HG03159 (cell line): ENCODE results near the gene PROX1.
"Not testable (repeated sequence)": the region's sequence is repeated elsewhere in the genome, so short reads cannot be mapped to it uniquely, and the experiment has no call there.

Source experiments
- ATAC-seq: cut with Tn5 transposase; IDR thresholded peaks from one replicate; pipeline ENCODE4 v1.9.1; 2021; ENCODE audit warnings: mild to moderate bottlenecking, moderate library complexity; ENCODE audit not compliant: unreplicated experiment

Gene PROX1

GRCh38 chr1:214066936-214067335 lies 79.2 kb downstream of the PROX1 start:
- ATAC-seq: no peak

GRCh38 chr1:214067397-214067796 lies 79.6 kb downstream of the PROX1 start:
- no peak for ATAC-seq

- ATAC-seq: no peak
These were observed 80.3 kb downstream of the PROX1 start for GRCh38 chr1:214067853-214068703.

- no peak for ATAC-seq
These were observed 81.2 kb downstream of the PROX1 start for GRCh38 chr1:214068979-214069378.

- no peak for ATAC-seq
These were observed 83.7 kb downstream of the PROX1 start for GRCh38 chr1:214071469-214071868.

- no peak for ATAC-seq
These were observed 84.8 kb downstream of the PROX1 start for GRCh38 chr1:214072426-214073157.

GRCh38 chr1:214074477-214074876 lies 86.7 kb downstream of the PROX1 start:
- ATAC-seq: no peak

GRCh38 chr1:214075305-214075998 lies 87.7 kb downstream of the PROX1 start:
- no peak for ATAC-seq

- ATAC-seq: no peak
These were observed 88.4 kb downstream of the PROX1 start for GRCh38 chr1:214075999-214076707.

GRCh38 chr1:214076708-214077065 lies 88.9 kb downstream of the PROX1 start:
- no peak for ATAC-seq

GRCh38 chr1:214078950-214079349 lies 91.2 kb downstream of the PROX1 start:
- no peak for ATAC-seq

GRCh38 chr1:214085325-214085724 lies 97.6 kb downstream of the PROX1 start:
- ATAC-seq: no peak

GRCh38 chr1:214086945-214087344 lies 99.2 kb downstream of the PROX1 start:
- ATAC-seq: no peak

- not testable (repeated sequence) for ATAC-seq
These were observed 101.2 kb downstream of the PROX1 start for GRCh38 chr1:214089003-214089402.
